OCI-LY7 (cell line): ENCODE measurements around the gene MYO1C. TPM values are rescaled to one million over a fixed set of nuclear protein-coding genes. Genes with fewer than 3 reads are reported as not detected.

Experiments
- BruUV-seq: library from RNA; stranded (reverse); fragments of 400-500 nt; replicated peaks from 2 replicates; lab custom pipeline; 2021; lab: Mats Ljungman, UMichigan
- CTCF ChIA-PET: fragments of 300-600 bp; sonication (Branson Sonifier 250); formaldehyde crosslinking; loops from one replicate; lab custom pipeline; 2022; ENCODE audit warnings: antibody characterized with exemption; ENCODE audit not compliant: unreplicated experiment; lab: Charles Lee
- POLR2A ChIA-PET: fragments of 300-600 bp; sonication (Branson Sonifier 250); formaldehyde crosslinking; loops from one replicate; lab custom pipeline; 2022; ENCODE audit warnings: antibody characterized with exemption; lab: Charles Lee
- DNase-seq: peaks from one replicate; pipeline ENCODE4 v3.0.0-alpha.2; 2015; ENCODE audit warnings: low spot score
- H2AFZ ChIP-seq: fragments of 200-600 bp; sonication (generic), shearing (Covaris generic); 2 replicates; pipeline ENCODE4 v1.6.1; 2014; ENCODE audit warnings: mild to moderate bottlenecking, antibody characterized with exemption, low read length, moderate library complexity
- H3K27ac ChIP-seq: fragments of 200-600 bp; sonication (generic); 2 replicates; pipeline ENCODE4 v1.5.1; 2014; ENCODE audit warnings: mixed run types, low read depth, mild to moderate bottlenecking, moderate library complexity, low read length, inconsistent platforms; ENCODE audit not compliant: poor library complexity, severe bottlenecking
- H3K36me3 ChIP-seq: fragments of 200-600 bp; sonication (generic); 2 replicates; pipeline ENCODE4 v1.6.1; 2014; ENCODE audit warnings: mild to moderate bottlenecking, antibody characterized with exemption, low read length, moderate library complexity, mixed read lengths; ENCODE audit not compliant: insufficient read depth
- H3K4me1 ChIP-seq: fragments of 200-600 bp; sonication (generic); 2 replicates; pipeline ENCODE4 v1.5.1; 2014; ENCODE audit warnings: mild to moderate bottlenecking, low read length; ENCODE audit not compliant: insufficient read depth, poor library complexity, severe bottlenecking
- H3K4me2 ChIP-seq: fragments of 200-600 bp; sonication (generic); 2 replicates; pipeline ENCODE4 v1.6.1; 2014; ENCODE audit warnings: mild to moderate bottlenecking, low read length
- H3K4me3 ChIP-seq: fragments of 200-600 bp; sonication (generic); 2 replicates; pipeline ENCODE4 v1.5.1; 2014; ENCODE audit warnings: mild to moderate bottlenecking, low read depth, low read length; ENCODE audit not compliant: poor library complexity, severe bottlenecking
- H3K79me2 ChIP-seq: fragments of 200-600 bp; sonication (generic); 2 replicates; pipeline ENCODE4 v1.6.1; 2016; ENCODE audit warnings: low read depth, mild to moderate bottlenecking, low read length, moderate library complexity, mixed read lengths; ENCODE audit not compliant: insufficient read depth
- H3K9me2 ChIP-seq: fragments of 200-600 bp; sonication (generic); 2 replicates; pipeline ENCODE4 v1.6.1; 2016; ENCODE audit warnings: mild to moderate bottlenecking, low read length, mixed read lengths; ENCODE audit not compliant: insufficient read depth
- H3K9me3 ChIP-seq: fragments of 200-600 bp; sonication (generic); 2 replicates; pipeline ENCODE4 v1.6.1; 2014; ENCODE audit warnings: mild to moderate bottlenecking, mixed run types, low read length, mixed read lengths
- H4K20me1 ChIP-seq: fragments of 200-600 bp; sonication (generic); 2 replicates; pipeline ENCODE4 v1.6.1; 2014; ENCODE audit warnings: mild to moderate bottlenecking, antibody characterized with exemption, low read length, moderate library complexity, mixed read lengths; ENCODE audit not compliant: insufficient read depth
- CTCF ChIP-seq: fragments of 200-600 bp; sonication (generic); conservative IDR thresholded peaks from 2 replicates; pipeline ENCODE4 v1.5.1; 2014; ENCODE audit warnings: mild to moderate bottlenecking, antibody characterized with exemption, low read length, moderate library complexity, mixed read lengths
- EZH2phosphoT487 ChIP-seq: fragments of 200-600 bp; sonication (generic); IDR thresholded peaks from 2 replicates; pipeline ENCODE4 v1.6.1; 2018; ENCODE audit warnings: low read depth, borderline replicate concordance, mild to moderate bottlenecking, mixed run types, antibody characterized with exemption, low read length, moderate library complexity, mixed read lengths
- intact Hi-C: fragments of 100-400 bp; cut with micrococcal nuclease; formaldehyde crosslinking; loops from one replicate; pipeline ENCODE4 v1.10.0; 2022; ENCODE audit not compliant: unreplicated experiment
- total RNA-seq, 2 experiments: library from RNA; depleted of rRNA in 1 of 2; stranded (reverse); fragments of >200 nt in 1 of 2; shearing (Covaris generic) in 1 of 2; gene quantifications; 2 replicates each; pipeline ENCODE4 v1.2.3, GENCODE V29; 2014 to 2022

Gene MYO1C
- total RNA-seq, 2 experiments from 2014 or later, result 17.2 to 74.4 TPM

- H3K9me2 ChIP-seq, result no peaks in the 10 kb centered on the region
- TF ChIP-seq EZH2phosphoT487 (no peak), CTCF (no peak)
- no peak overlapping the region for H3K4me2 ChIP-seq
- BruUV-seq, result no TSS peak
- no peaks in the 10 kb centered on the region for H3K9me3 ChIP-seq
- no peak for DNase-seq
- no peaks in the 10 kb centered on the region for H3K79me2 ChIP-seq
- peaks cover 35% of the 10 kb centered on the region for H3K36me3 ChIP-seq
- no peak overlapping the region for H3K4me3 ChIP-seq
- H4K20me1 ChIP-seq, result no peaks in the 10 kb centered on the region
- intact Hi-C loops, result no loop called here
- ChIA-PET CTCF (no interaction called here), POLR2A (no interaction called here)
- H2AFZ ChIP-seq, result no peak overlapping the region
- no peak overlapping the region for H3K27ac ChIP-seq
- H3K4me1 ChIP-seq, result peaks cover 11% of the 10 kb centered on the region
Measured at GRCh38 chr17:1469231-1469852, 23.1 kb downstream of the MYO1C start.

GRCh38 chr17:1467898-1468492 lies 24.5 kb downstream of the MYO1C start:
- Histone ChIP-seq H3K36me3 (peaks cover 37% of the 10 kb centered on the region), H3K27ac (no peak overlapping the region), H3K79me2 (no peaks in the 10 kb centered on the region), H2AFZ (no peak overlapping the region), H3K4me1 (peaks cover 11% of the 10 kb centered on the region), H4K20me1 (no peaks in the 10 kb centered on the region), H3K9me3 (no peaks in the 10 kb centered on the region), H3K4me3 (no peak overlapping the region), H3K9me2 (no peaks in the 10 kb centered on the region), H3K4me2 (no peak overlapping the region)
- no TSS peak for BruUV-seq
- DNase-seq, result no peak
- POLR2A ChIA-PET, result no interaction called here
- TF ChIP-seq EZH2phosphoT487 (no peak), CTCF (no peak)
- intact Hi-C loops, result no loop called here
- CTCF ChIA-PET, result no interaction called here

- no peak overlapping the region for H3K4me2 ChIP-seq
- intact Hi-C loops, result no loop called here
- CTCF ChIA-PET, result no interaction called here
- peaks cover 19% of the 10 kb centered on the region for H3K4me1 ChIP-seq
- H3K79me2 ChIP-seq, result no peaks in the 10 kb centered on the region
- DNase-seq, result no peak
- BruUV-seq, result no TSS peak
- H3K36me3 ChIP-seq, result peaks cover 37% of the 10 kb centered on the region
- H3K4me3 ChIP-seq, result no peak overlapping the region
- H3K27ac ChIP-seq, result no peak overlapping the region
- no peaks in the 10 kb centered on the region for H3K9me2 ChIP-seq
- no peaks in the 10 kb centered on the region for H3K9me3 ChIP-seq
- POLR2A ChIA-PET, result no interaction called here
- no peak overlapping the region for H2AFZ ChIP-seq
- H4K20me1 ChIP-seq, result no peaks in the 10 kb centered on the region
- TF ChIP-seq CTCF (no peak), EZH2phosphoT487 (no peak)
Measured at GRCh38 chr17:1467258-1467657, 25.2 kb downstream of the MYO1C start.
